HG02571 (cell line): ENCODE measurements around the gene PASK.

Experiments
- ATAC-seq: cut with Tn5 transposase; IDR thresholded peaks from one replicate; pipeline ENCODE4 v1.9.1; 2021; ENCODE audit warnings: mild to moderate bottlenecking, moderate library complexity; ENCODE audit not compliant: unreplicated experiment

PASK gene

DNA sequence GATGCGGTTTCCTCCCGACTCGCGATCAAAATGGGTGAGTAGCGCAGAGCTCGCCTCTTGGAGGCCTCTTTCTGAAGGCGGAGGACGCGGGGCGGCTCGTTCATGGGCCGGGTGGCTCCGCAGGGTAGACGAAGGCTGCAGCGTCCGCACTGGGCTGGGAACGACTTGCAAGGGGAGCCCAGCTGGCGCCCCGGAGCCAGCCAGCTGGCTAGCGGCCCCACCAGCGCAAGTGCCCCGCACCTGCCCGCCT is 328 bp upstream of the PASK start:
- peak; percentile 10 for ATAC-seq

DNA sequence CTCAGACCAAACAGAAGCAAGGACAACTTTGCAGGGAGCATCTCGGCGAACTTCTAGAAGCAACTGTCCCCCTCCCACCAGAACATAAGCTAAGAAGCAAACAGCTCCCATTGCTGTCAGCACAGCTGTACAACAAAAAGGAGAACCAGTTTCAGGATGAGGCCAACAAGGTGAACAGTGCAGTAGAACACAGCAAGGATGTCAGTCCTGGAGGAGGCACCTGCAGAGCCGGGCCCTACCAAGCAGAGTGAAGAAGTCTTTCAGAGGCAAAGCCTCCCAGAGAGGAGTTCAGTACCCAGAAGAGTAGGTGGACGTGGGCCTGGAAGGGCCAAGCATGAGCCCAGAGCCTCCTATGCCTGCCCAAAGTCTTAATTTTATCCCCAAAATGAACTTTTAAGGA is 1.0 kb downstream of the PASK start:
- ATAC-seq = no peak

DNA sequence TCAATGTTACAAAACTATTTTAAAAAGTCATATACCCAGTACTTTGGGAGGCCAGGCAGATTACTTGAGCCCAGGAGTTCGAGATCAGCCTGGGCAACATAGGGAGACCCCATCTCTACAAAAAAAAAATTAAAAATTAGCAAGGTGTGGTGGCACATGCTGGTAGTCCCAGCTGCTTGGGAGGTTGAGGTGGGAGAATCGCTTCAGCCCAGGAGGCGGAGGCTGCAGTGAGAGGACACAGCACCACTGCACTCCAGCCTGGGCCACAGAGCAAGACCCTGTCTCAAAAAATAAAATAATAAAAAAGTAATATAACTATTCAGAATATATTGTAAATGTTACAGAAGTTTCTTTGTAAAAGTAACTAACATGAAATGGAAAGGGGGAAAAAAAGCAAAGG is 1.9 kb downstream of the PASK start:
- ATAC-seq = no peak

DNA sequence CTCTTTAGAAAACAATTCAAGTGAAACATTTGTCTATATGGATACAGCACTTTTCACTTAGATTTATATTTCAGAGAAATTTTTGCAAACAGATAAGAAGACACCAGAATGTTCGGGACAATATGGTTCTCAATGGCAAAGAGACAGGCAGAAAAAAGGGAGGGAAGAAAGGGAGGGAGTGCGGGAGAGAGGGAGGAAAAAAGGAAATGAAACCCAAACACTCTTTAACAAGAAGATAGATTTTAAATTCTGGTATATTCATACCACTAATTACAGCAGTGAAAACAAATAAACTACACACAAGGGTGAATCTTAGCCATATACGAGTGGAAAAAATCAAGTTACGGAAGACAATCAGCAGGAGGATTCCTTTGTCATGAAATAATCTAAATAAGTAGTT is 3.0 kb downstream of the PASK start:
- ATAC-seq = no peak

DNA sequence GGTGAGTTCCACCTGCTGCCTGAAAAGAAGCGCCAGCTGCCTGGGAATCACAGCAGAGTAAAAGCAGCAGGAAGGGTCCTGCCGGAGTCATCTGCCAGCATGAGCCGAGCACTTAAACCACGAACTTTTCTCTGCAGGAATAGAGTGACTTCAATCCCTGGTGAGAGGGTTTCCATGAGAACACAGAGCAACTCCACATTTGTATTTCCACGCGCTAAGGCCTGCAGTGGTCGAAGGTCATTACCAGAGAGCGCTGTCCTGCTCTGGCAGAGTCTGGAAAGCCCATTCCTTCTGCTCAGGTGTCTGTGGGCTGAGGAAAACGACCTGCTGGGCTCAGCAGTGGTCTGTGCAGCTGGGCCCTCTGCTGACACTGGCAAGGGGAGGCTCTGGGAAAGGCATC is 6.7 kb downstream of the PASK start:
- ATAC-seq = no peak

- no peak for ATAC-seq
Measured at GRCh38 chr2:241142063-241142462, 7.2 kb downstream of the PASK start.

- no peak for ATAC-seq
Measured at GRCh38 chr2:241141214-241141770, 8.0 kb downstream of the PASK start.

GRCh38 chr2:241140445-241140840 is 8.8 kb downstream of the PASK start:
- ATAC-seq = no peak

- ATAC-seq = no peak
Measured at GRCh38 chr2:241139531-241140444, 9.5 kb downstream of the PASK start.

- no peak for ATAC-seq
Measured at GRCh38 chr2:241138471-241138870, 10.8 kb downstream of the PASK start.

GRCh38 chr2:241137276-241138190 is 11.7 kb downstream of the PASK start:
- no peak for ATAC-seq

DNA sequence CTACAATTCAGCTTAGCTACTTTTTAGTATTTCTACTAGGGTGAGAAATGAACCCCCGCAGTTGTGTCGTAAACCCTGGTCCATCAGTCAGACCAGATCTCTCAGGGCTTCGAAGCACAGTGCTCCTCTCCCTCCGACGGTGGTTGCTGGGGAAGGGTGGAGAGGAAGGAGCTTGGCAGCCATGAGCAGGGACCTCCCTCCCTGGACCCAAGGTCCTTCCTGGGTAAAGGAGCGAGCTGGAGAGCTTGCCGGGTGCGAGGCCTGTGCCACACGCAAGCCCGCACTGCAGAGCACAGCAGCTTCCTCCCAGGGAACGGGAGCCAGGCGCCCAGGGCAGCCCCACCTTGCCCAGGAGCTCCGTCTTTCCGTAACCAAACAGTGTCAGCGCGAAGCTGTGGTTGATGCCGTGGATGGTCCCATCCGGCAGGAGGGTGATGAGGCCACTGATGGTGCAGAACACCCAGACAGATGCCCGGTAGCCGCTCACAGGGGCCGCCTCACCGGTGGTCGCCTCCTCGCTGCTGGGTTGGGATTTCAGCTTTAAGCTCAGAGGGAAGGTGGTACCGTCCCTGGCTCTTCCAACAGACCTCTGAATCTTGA is 12.5 kb downstream of the PASK start:
- no peak for ATAC-seq

DNA sequence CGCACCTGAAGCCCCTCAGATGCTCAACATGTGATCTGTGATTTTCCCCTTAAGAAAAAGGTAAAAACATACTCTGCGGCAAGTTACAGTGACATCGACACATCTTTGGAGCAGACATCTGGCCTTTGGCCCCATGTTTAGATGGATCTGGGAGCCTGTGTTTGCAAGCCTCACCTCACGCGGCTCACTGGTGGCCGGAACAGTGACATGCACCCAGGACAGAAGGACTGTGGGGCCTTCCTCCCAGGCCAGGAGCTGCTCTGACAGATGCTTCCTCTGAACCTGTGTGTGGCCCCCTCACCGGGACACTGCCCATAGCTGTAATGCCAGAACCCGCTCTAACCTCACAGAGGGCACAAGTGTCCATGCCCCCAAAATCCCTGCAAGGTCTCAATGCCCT is 13.1 kb downstream of the PASK start:
- ATAC-seq = no peak

- ATAC-seq = no peak
Measured at GRCh38 chr2:241135737-241136136, 13.5 kb downstream of the PASK start.

GRCh38 chr2:241134711-241135110 is 14.6 kb downstream of the PASK start:
- no peak for ATAC-seq

DNA sequence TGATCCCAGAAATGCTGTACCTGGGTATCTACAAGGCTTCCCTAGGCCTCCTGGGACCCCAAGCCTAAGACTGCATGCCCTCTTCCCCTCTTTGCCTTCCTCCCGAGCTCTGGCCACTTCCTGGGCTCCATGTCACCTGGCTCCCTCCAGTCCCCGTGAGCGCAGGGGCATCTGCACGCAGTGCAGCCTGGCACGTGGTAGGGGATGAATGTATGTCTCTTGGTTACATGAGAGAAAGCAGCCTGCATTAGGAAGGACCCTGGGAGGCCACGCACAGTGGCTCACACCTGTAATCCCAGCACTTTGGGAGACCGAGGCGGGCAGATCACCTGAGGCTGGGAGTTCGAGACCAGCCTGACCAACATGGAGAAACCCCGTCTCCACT is 15.8 kb downstream of the PASK start:
- ATAC-seq = no peak

- no peak for ATAC-seq
Measured at GRCh38 chr2:241132538-241133435, 16.5 kb downstream of the PASK start.

DNA sequence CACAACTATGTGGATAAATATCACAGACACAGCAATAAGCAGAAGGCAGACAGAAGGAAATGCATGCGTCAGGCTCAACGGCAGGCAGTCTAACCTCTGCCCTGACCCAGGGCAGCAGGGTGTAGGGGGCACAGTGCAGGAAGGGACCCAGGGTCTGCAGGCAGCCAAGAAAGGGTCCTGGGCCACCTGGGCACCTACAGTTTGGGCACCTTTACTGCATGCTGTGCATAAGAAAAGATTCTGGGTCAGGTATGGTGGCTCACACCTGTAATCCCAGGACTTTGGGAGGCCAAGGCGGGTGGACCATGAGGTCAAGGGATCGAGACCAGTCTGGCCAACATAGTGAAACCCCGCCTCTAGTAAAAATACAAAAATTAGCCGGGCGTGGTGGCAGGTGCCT is 17.7 kb downstream of the PASK start:
- ATAC-seq = no peak

GRCh38 chr2:241130316-241130715 is 19.0 kb downstream of the PASK start:
- no peak for ATAC-seq

GRCh38 chr2:241129086-241129871 is 20.0 kb downstream of the PASK start:
- no peak for ATAC-seq
